HepG2 (cell line): Measurements from ENCODE around the gene BET1.

Source experiments
- ARNTL ChIP-seq: sonication (generic); formaldehyde crosslinking; IDR thresholded peaks from 2 replicates; pipeline ENCODE4 v1.4.0; 2020; ENCODE audit warnings: mild to moderate bottlenecking, missing genetic modification reagents
- ASH2L ChIP-seq: fragments of 300-600, 200-600 bp; sonication (generic); IDR thresholded peaks from 2 replicates; pipeline ENCODE4 v1.7.0; 2017; ENCODE audit warnings: low read depth, mild to moderate bottlenecking, moderate library complexity, mixed read lengths, low read length; ENCODE audit not compliant: insufficient read length
- CHD4 ChIP-seq: fragments of 200-600 bp; sonication (generic); IDR thresholded peaks from 2 replicates; pipeline ENCODE4 v1.7.0; 2017; ENCODE audit warnings: mild to moderate bottlenecking, low read length, borderline replicate concordance
- GABPB1 ChIP-seq: IDR thresholded peaks from 2 replicates; pipeline ENCODE4 v1.6.1; 2016; ENCODE audit warnings: mild to moderate bottlenecking, missing genetic modification reagents, moderate library complexity, missing compliant biosample characterization
- GZF1 ChIP-seq: sonication (generic); formaldehyde crosslinking; IDR thresholded peaks from 2 replicates; pipeline ENCODE4 v1.5.1; 2020; ENCODE audit warnings: mild to moderate bottlenecking, missing genetic modification reagents
- HIVEP1 ChIP-seq: sonication (generic); formaldehyde crosslinking; IDR thresholded peaks from 2 replicates; pipeline ENCODE4 v1.4.0; 2020; ENCODE audit warnings: mild to moderate bottlenecking, missing genetic modification reagents
- KDM5B ChIP-seq: sonication (generic); formaldehyde crosslinking; IDR thresholded peaks from 2 replicates; pipeline ENCODE4 v1.4.0; 2020; ENCODE audit warnings: missing genetic modification reagents, mild to moderate bottlenecking, borderline replicate concordance
- NFKBIZ ChIP-seq: IDR thresholded peaks from 2 replicates; pipeline ENCODE4 v1.6.1; 2018; ENCODE audit warnings: missing genetic modification reagents, missing compliant biosample characterization
- RAD21 ChIP-seq: fragments of 450-650 bp; formaldehyde crosslinking; IDR thresholded peaks from 2 replicates; pipeline ENCODE4 v1.5.0; 2020; ENCODE audit warnings: mild to moderate bottlenecking
- SYNCRIP ChIP-seq: fragments of 200-400 bp; formaldehyde crosslinking; IDR thresholded peaks from 2 replicates; pipeline ENCODE4 v1.6.1; 2018; ENCODE audit warnings: mild to moderate bottlenecking, low read depth, low read length; ENCODE audit not compliant: insufficient read depth
- ZNF121 ChIP-seq: sonication (generic); formaldehyde crosslinking; IDR thresholded peaks from 2 replicates; pipeline ENCODE4 v1.5.0; 2020; ENCODE audit warnings: mild to moderate bottlenecking, missing genetic modification reagents
- ZNF234 ChIP-seq: sonication (generic); formaldehyde crosslinking; conservative IDR thresholded peaks from 2 replicates; pipeline ENCODE4 v1.5.1; 2020; ENCODE audit warnings: mild to moderate bottlenecking, missing genetic modification reagents
- TF ChIP-seq, protein P1 (sequence below): sonication (generic); formaldehyde crosslinking; IDR thresholded peaks from 2 replicates; pipeline ENCODE4 v1.4.0; 2020; ENCODE audit warnings: missing genetic modification reagents
- TF ChIP-seq, protein P2 (sequence below): sonication (generic); formaldehyde crosslinking; IDR thresholded peaks from 2 replicates; pipeline ENCODE4 v1.5.0; 2020; ENCODE audit warnings: mild to moderate bottlenecking, missing genetic modification reagents, moderate library complexity

DNA sequence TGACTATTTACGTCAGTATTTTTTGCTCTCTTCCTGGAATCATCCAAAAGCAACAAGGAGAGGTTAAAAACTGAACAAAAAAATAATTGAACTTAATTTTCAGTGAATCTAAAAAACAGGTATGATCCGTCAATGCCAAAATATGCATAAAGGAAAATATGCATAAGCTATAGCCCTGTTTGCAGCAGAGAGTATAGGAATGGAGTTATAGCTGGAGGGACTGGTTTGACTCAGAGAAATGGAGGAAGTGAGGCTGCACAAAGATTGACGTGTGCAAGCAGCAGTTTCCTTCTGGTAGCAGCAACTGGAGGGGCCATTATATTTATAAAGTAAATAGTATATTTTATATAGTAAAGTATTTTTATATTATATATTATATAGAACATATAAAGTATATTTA, 45.5 kb downstream of the BET1 start:
- TF ChIP-seq NFKBIZ (CRISPR knock-in tag) (no peak), ARNTL (CRISPR knock-in tag) (no peak), ZNF121 (CRISPR knock-in tag) (no peak), KDM5B (CRISPR knock-in tag) (no peak), GABPB1 (CRISPR knock-in tag) (no peak), GZF1 (CRISPR knock-in tag) (no peak), SYNCRIP (no peak), CHD4 (no peak), RAD21 (CRISPR knock-in tag) (no peak), HIVEP1 (CRISPR knock-in tag) (no peak), ASH2L (no peak), ZNF234 (CRISPR knock-in tag) (no peak)
- TF ChIP-seq, protein P1, sequence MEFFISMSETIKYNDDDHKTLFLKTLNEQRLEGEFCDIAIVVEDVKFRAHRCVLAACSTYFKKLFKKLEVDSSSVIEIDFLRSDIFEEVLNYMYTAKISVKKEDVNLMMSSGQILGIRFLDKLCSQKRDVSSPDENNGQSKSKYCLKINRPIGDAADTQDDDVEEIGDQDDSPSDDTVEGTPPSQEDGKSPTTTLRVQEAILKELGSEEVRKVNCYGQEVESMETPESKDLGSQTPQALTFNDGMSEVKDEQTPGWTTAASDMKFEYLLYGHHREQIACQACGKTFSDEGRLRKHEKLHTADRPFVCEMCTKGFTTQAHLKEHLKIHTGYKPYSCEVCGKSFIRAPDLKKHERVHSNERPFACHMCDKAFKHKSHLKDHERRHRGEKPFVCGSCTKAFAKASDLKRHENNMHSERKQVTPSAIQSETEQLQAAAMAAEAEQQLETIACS (CRISPR knock-in tag): no peak
- TF ChIP-seq, protein P2, sequence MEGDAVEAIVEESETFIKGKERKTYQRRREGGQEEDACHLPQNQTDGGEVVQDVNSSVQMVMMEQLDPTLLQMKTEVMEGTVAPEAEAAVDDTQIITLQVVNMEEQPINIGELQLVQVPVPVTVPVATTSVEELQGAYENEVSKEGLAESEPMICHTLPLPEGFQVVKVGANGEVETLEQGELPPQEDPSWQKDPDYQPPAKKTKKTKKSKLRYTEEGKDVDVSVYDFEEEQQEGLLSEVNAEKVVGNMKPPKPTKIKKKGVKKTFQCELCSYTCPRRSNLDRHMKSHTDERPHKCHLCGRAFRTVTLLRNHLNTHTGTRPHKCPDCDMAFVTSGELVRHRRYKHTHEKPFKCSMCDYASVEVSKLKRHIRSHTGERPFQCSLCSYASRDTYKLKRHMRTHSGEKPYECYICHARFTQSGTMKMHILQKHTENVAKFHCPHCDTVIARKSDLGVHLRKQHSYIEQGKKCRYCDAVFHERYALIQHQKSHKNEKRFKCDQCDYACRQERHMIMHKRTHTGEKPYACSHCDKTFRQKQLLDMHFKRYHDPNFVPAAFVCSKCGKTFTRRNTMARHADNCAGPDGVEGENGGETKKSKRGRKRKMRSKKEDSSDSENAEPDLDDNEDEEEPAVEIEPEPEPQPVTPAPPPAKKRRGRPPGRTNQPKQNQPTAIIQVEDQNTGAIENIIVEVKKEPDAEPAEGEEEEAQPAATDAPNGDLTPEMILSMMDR (CRISPR knock-in tag): no peak
